Right cardiac atrium (tissue), 5 donors: ENCODE data around the gene DBI. TPM values are rescaled to one million over a fixed set of nuclear protein-coding genes. Genes with fewer than 3 reads are reported as not detected.

Experiments
- ATAC-seq, 2 donors: fragments of 200-7000 bp; cut with Tn5 transposase; one replicate each; pipeline versions ENCODE4 v1.8.0 to v1.9.1; 2020; ENCODE audit warnings: moderate library complexity in 2 of 2, mild to moderate bottlenecking in 1 of 2
- DNase-seq, 3 donors: peaks; one replicate each; pipeline ENCODE4 v3.0.0-alpha.2; 2020
- H3K27ac ChIP-seq: one replicate; pipeline ENCODE4 v1.5.1; 2013; ENCODE audit warnings: mild to moderate bottlenecking, low read length, control low read depth, moderate library complexity
- H3K27me3 ChIP-seq: one replicate; pipeline ENCODE4 v1.6.1; 2013; ENCODE audit not compliant: control insufficient read depth, insufficient read depth
- H3K4me1 ChIP-seq: one replicate; pipeline ENCODE4 v1.6.1; 2013; ENCODE audit warnings: low read length; ENCODE audit not compliant: control insufficient read depth, insufficient read depth
- H3K4me3 ChIP-seq: one replicate; pipeline ENCODE4 v1.5.1; 2013; ENCODE audit warnings: low read length, control low read depth
- H3K9me3 ChIP-seq: one replicate; pipeline ENCODE4 v1.6.1; 2013; ENCODE audit warnings: low read length; ENCODE audit not compliant: control insufficient read depth
- WGBS: extraction: QIAGEN DNeasy Blood & Tissue Kit; methylation state at CpG from one replicate; pipeline ENCODE4 v1.1.7; 2013; 5-methylcytosine and 5-hydroxymethylcytosine counted together
- intact Hi-C, 4 donors: fragments of 100-400 bp; cut with DNase I; formaldehyde crosslinking; loops; one replicate each; pipeline versions ENCODE4 v1.11.0 to v1.14.0; 2022 to 2023
- polyA plus RNA-seq: library from polyadenylated mRNA; stranded (reverse); fragments of 200-250 nt; gene quantifications from one replicate; pipeline ENCODE4 v1.2.3, GENCODE V29; 2013
- total RNA-seq, 4 donors: library from RNA; stranded (reverse); fragmentation: NEBNext Ultra II Directional; extraction: Animal tissue kit (Norgen Biotek cat#: 25700); gene quantifications; one replicate each; pipeline ENCODE4 v1.2.1, GENCODE V29; 2021
- donor health status: healthy with polysubstance abuse.
- donor health status: DM: no; HTN: yes; CAD: no.
- donor health status: DM: no; HTN: no; CAD: no.
- donor health status: DM: no; HTN: yes; CAD: no; lungs with severe emphysema.
- donor health status: DM: yes; HTN: yes; CAD: no.

The DBI gene
- total and polyA plus RNA-seq, 5 donors, result 178 to 671 (median 216) TPM

GRCh38 chr2:119337749-119338148 lies 29.0 kb upstream of the DBI start:
- WGBS, result 95% methylated on average over 2 of the region's 2 CpGs
- no peak for DNase-seq
- Histone ChIP-seq H3K9me3 (no peaks in the 10 kb centered on the region), H3K4me1 (no peaks in the 10 kb centered on the region), H3K4me3 (no peak overlapping the region), H3K27me3 (no peaks in the 10 kb centered on the region), H3K27ac (no peak overlapping the region)
- no peak for ATAC-seq
- intact Hi-C loops, result no loop called here

GRCh38 chr2:119338272-119338671 lies 28.5 kb upstream of the DBI start:
- Histone ChIP-seq H3K27ac (no peak overlapping the region), H3K4me3 (no peak overlapping the region), H3K27me3 (no peaks in the 10 kb centered on the region), H3K4me1 (no peaks in the 10 kb centered on the region), H3K9me3 (no peaks in the 10 kb centered on the region)
- intact Hi-C loops, result no loop called here
- WGBS, result 81% methylated on average over 2 of the region's 2 CpGs
- ATAC-seq (no peak), DNase-seq (no peak)

GRCh38 chr2:119338826-119339561 lies 27.8 kb upstream of the DBI start:
- ATAC-seq, result peak; percentile 71 to 83
- no peak overlapping the region for H3K4me3 ChIP-seq
- intact Hi-C loops, result no loop called here
- H3K27ac ChIP-seq, result no peak overlapping the region
- no peaks in the 10 kb centered on the region for H3K9me3 ChIP-seq
- peak in 2 of 3 donors; percentile 52 to 67 for DNase-seq
- H3K27me3 ChIP-seq, result no peaks in the 10 kb centered on the region
- no peaks in the 10 kb centered on the region for H3K4me1 ChIP-seq
- 53% methylated on average over 6 of the region's 6 CpGs for WGBS

- H3K27ac ChIP-seq, result no peak overlapping the region
- no peak overlapping the region for H3K4me3 ChIP-seq
- H3K9me3 ChIP-seq, result no peaks in the 10 kb centered on the region
- H3K4me1 ChIP-seq, result no peaks in the 10 kb centered on the region
- WGBS, result 88% methylated on average over 7 of the region's 7 CpGs
- no peak for DNase-seq
- ATAC-seq, result no peak
- H3K27me3 ChIP-seq, result no peaks in the 10 kb centered on the region
- intact Hi-C loops, result no loop called here
Observed at GRCh38 chr2:119339562-119339923, 27.2 kb upstream of the DBI start.

- H3K27me3 ChIP-seq, result no peaks in the 10 kb centered on the region
- no peaks in the 10 kb centered on the region for H3K4me1 ChIP-seq
- no peak overlapping the region for H3K4me3 ChIP-seq
- intact Hi-C loops, result no loop called here
- H3K9me3 ChIP-seq, result no peaks in the 10 kb centered on the region
- 80% methylated on average over 2 of the region's 2 CpGs for WGBS
- DNase-seq (no peak), ATAC-seq (no peak)
- H3K27ac ChIP-seq, result no peak overlapping the region
Observed at GRCh38 chr2:119341684-119342083, 25.1 kb upstream of the DBI start.

- peak overlapping the region; percentile 48 for H3K27ac ChIP-seq
Observed at GRCh38 chr2:119349289-119349688, 17.5 kb upstream of the DBI start.

GRCh38 chr2:119350311-119350998 lies 16.3 kb upstream of the DBI start:
- peak overlapping the region; percentile 12 for H3K27ac ChIP-seq
- DNase-seq (no peak), ATAC-seq (no peak)
- peaks cover 3% of the 10 kb centered on the region for H3K4me1 ChIP-seq
- WGBS, result 61% methylated on average over 4 of the region's 4 CpGs
- H3K27me3 ChIP-seq, result no peaks in the 10 kb centered on the region
- intact Hi-C loops, result no loop called here
- H3K4me3 ChIP-seq, result no peak overlapping the region
- no peaks in the 10 kb centered on the region for H3K9me3 ChIP-seq

More at GRCh38 chr2:119349289-119349688, 17.5 kb upstream of the DBI start:
- intact Hi-C loops, result no loop called here
- Histone ChIP-seq H3K27me3 (no peaks in the 10 kb centered on the region), H3K9me3 (no peaks in the 10 kb centered on the region), H3K4me3 (no peak overlapping the region), H3K4me1 (no peaks in the 10 kb centered on the region)
- ATAC-seq, result peak; percentile 19 to 39
- WGBS, result 75% methylated on average over 6 of the region's 6 CpGs
- DNase-seq, result no peak

GRCh38 chr2:119352357-119352756 lies 14.4 kb upstream of the DBI start:
- ATAC-seq (peak; percentile 62 to 80), DNase-seq (no peak)
- Histone ChIP-seq H3K9me3 (no peaks in the 10 kb centered on the region), H3K27ac (no peak overlapping the region), H3K4me3 (no peak overlapping the region), H3K4me1 (peaks cover 6% of the 10 kb centered on the region), H3K27me3 (no peaks in the 10 kb centered on the region)
- intact Hi-C loops, result no loop called here

GRCh38 chr2:119354860-119355259 lies 11.9 kb upstream of the DBI start:
- WGBS, result 72% methylated on average over 1 of the region's 1 CpG
- Histone ChIP-seq H3K27ac (no peak overlapping the region), H3K9me3 (no peaks in the 10 kb centered on the region), H3K27me3 (no peaks in the 10 kb centered on the region), H3K4me1 (peaks cover 7% of the 10 kb centered on the region), H3K4me3 (no peak overlapping the region)
- intact Hi-C loops, result no loop called here
- DNase-seq (no peak), ATAC-seq (no peak)

GRCh38 chr2:119359774-119360173 lies 7.0 kb upstream of the DBI start:
- Histone ChIP-seq H3K9me3 (no peaks in the 10 kb centered on the region), H3K27ac (no peak overlapping the region), H3K27me3 (no peaks in the 10 kb centered on the region), H3K4me3 (no peak overlapping the region), H3K4me1 (peaks cover 8% of the 10 kb centered on the region)
- DNase-seq, result no peak
- no peak for ATAC-seq
- intact Hi-C loops, result loop anchor here in 1 of 4 donors (10.0 kb wide), 1 partner anchor 45 kb away; no protein-coding TSS in a partner anchor
- WGBS, result 90% methylated on average over 6 of the region's 6 CpGs

GRCh38 chr2:119360423-119360966 lies 6.3 kb upstream of the DBI start:
- Histone ChIP-seq H3K4me3 (no peak overlapping the region), H3K9me3 (no peaks in the 10 kb centered on the region), H3K4me1 (peaks cover 4% of the 10 kb centered on the region), H3K27ac (no peak overlapping the region), H3K27me3 (no peaks in the 10 kb centered on the region)
- WGBS, result 98% methylated on average over 2 of the region's 2 CpGs
- DNase-seq (no peak), ATAC-seq (no peak)
- intact Hi-C loops, result loop anchor here in 1 of 4 donors (10.0 kb wide), 1 partner anchor 46 kb away; no protein-coding TSS in a partner anchor
